ENCODE results near the gene NOS1AP. TPM values are rescaled to one million over a fixed set of nuclear protein-coding genes. Genes with fewer than 3 reads are reported as not detected.

Gene NOS1AP
- polyA plus RNA-seq, 1 of the 3 experiments (the other 2 are of a cell fraction), result 0.03 TPM

DNA sequence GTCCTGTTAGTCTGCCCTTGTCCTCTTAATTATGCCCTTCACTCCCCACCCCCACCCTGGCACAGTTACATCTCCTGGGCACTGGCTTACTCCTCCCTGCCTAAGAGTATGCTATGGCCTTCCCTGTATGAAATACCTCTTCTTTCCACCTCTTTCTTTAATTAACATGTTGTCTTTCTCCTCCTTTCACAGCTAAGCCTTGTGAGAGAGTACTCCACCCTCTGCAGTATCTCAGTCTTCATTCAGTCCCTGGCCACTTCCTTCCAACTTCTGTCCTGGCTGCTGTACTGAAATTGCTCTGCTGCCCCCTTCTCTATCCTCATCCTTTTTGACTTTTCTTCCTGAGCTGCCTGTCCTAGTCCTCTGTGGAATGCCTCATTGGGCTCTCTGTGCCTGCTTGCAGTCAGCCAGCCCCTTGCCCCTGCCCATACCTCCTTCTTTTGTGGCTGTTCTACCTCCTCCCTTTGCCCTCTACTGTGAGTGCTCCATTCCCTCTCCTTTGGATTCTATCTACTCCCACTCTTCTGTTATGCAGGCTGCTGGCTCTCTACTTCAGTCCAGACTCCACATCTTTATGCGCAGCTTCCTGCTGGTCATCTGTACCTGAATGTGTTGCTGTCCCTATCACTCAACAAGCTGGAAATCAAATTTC is 8.3 kb downstream of the NOS1AP start:
- Histone ChIP-seq H3K27me3 (ENCODE audit: insufficient read depth) (peaks cover 4% of the 10 kb centered on the region; the same call in 1 of the 2 replicates), H3K27ac (ENCODE audit: low read depth in 2 of 2, low read length in 1 of 2) (no peak overlapping the region), H3K4me3 (ENCODE audit: low read depth in 2 of 2, low read length in 1 of 2) (no peak overlapping the region), H3K4me2 (no peak overlapping the region), H3F3A (replicated peaks; ENCODE audit: insufficient read depth) (no peaks in the 10 kb centered on the region), H3K4me1 (ENCODE audit: control insufficient read depth in 1 of 2, insufficient read depth in 2 of 2, low read depth in 1 of 2, low read length in 1 of 2) (peaks cover 6 to 11% of the 10 kb centered on the region in 2 experiments; a peak in 3 of 4 replicates), H4K20me1 (ENCODE audit: insufficient read depth) (no peaks in the 10 kb centered on the region), H3K36me3 (replicated peaks in 1 of 2; ENCODE audit: control insufficient read depth in 1 of 2, insufficient read depth in 2 of 2, low read length in 1 of 2) (no peaks in the 10 kb centered on the region), H3K9me3 (no peaks in the 10 kb centered on the region), H3K79me2 (ENCODE audit: insufficient read depth) (no peaks in the 10 kb centered on the region), H3K9ac (no peak overlapping the region), H2AFZ (ENCODE audit: low read depth) (no peak overlapping the region), H3K9me2 (no peaks in the 10 kb centered on the region)
- ChIA-PET POLR2A (no interaction called here), CTCF (no interaction called here)
- TF ChIP-seq, protein P1, sequence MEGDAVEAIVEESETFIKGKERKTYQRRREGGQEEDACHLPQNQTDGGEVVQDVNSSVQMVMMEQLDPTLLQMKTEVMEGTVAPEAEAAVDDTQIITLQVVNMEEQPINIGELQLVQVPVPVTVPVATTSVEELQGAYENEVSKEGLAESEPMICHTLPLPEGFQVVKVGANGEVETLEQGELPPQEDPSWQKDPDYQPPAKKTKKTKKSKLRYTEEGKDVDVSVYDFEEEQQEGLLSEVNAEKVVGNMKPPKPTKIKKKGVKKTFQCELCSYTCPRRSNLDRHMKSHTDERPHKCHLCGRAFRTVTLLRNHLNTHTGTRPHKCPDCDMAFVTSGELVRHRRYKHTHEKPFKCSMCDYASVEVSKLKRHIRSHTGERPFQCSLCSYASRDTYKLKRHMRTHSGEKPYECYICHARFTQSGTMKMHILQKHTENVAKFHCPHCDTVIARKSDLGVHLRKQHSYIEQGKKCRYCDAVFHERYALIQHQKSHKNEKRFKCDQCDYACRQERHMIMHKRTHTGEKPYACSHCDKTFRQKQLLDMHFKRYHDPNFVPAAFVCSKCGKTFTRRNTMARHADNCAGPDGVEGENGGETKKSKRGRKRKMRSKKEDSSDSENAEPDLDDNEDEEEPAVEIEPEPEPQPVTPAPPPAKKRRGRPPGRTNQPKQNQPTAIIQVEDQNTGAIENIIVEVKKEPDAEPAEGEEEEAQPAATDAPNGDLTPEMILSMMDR (IDR thresholded peaks at IDR 0.05), result no peak
- TF ChIP-seq USF2 (IDR thresholded peaks at IDR 0.05; ENCODE audit: borderline replicate concordance, low read depth, low read length) (no peak), YY1 (IDR thresholded peaks at IDR 0.05; ENCODE audit: low read depth) (no peak), FOXM1 (IDR thresholded peaks at IDR 0.05; ENCODE audit: low read depth) (no peak)
- 100% methylated on average over 1 of the region's 1 CpG for WGBS (ENCODE audit: low lambda C conversion rate)
- no peak for DNase-seq

- WGBS (ENCODE audit: low lambda C conversion rate), result 10% methylated on average over 1 of the region's 1 CpG
- Histone ChIP-seq H3F3A (replicated peaks; ENCODE audit: insufficient read depth) (no peaks in the 10 kb centered on the region), H3K4me2 (no peak overlapping the region), H3K9me2 (no peaks in the 10 kb centered on the region), H3K27me3 (ENCODE audit: insufficient read depth) (no peaks in the 10 kb centered on the region), H3K9ac (no peak overlapping the region), H3K4me1 (ENCODE audit: control insufficient read depth in 1 of 2, insufficient read depth in 2 of 2, low read depth in 1 of 2, low read length in 1 of 2) (peaks cover 6 to 11% of the 10 kb centered on the region in 2 experiments; a peak in 3 of 4 replicates), H3K9me3 (no peaks in the 10 kb centered on the region), H3K27ac (ENCODE audit: low read depth in 2 of 2, low read length in 1 of 2) (no peak overlapping the region), H3K79me2 (ENCODE audit: insufficient read depth) (no peaks in the 10 kb centered on the region), H3K36me3 (replicated peaks in 1 of 2; ENCODE audit: control insufficient read depth in 1 of 2, insufficient read depth in 2 of 2, low read length in 1 of 2) (no peaks in the 10 kb centered on the region), H4K20me1 (ENCODE audit: insufficient read depth) (no peaks in the 10 kb centered on the region), H3K4me3 (ENCODE audit: low read depth in 2 of 2, low read length in 1 of 2) (no peak overlapping the region), H2AFZ (ENCODE audit: low read depth) (no peak overlapping the region)
- ChIA-PET POLR2A (no interaction called here), CTCF (no interaction called here)
- no peak for DNase-seq
- TF ChIP-seq GATA2 (CRISPR knock-in tag; IDR thresholded peaks at IDR 0.05) (no peak), FOXM1 (IDR thresholded peaks at IDR 0.05; ENCODE audit: low read depth) (no peak), RCOR1 (IDR thresholded peaks at IDR 0.05; ENCODE audit: low read length) (no peak), NFIC (IDR thresholded peaks at IDR 0.05; ENCODE audit: borderline replicate concordance) (no peak), TAF1 (IDR thresholded peaks at IDR 0.05; ENCODE audit: borderline replicate concordance, low read depth, low read length) (no peak), RAD21 (IDR thresholded peaks at IDR 0.05; ENCODE audit: low read length) (no peak), SMC3 (IDR thresholded peaks at IDR 0.05; ENCODE audit: low read depth, low read length) (no peak), RXRA (IDR thresholded peaks at IDR 0.05; ENCODE audit: borderline replicate concordance, low read depth) (no peak), GABPA (IDR thresholded peaks at IDR 0.05; ENCODE audit: low read depth) (no peak), FOXJ3 (CRISPR knock-in tag; IDR thresholded peaks at IDR 0.05) (no peak)
- TF ChIP-seq, protein P2, sequence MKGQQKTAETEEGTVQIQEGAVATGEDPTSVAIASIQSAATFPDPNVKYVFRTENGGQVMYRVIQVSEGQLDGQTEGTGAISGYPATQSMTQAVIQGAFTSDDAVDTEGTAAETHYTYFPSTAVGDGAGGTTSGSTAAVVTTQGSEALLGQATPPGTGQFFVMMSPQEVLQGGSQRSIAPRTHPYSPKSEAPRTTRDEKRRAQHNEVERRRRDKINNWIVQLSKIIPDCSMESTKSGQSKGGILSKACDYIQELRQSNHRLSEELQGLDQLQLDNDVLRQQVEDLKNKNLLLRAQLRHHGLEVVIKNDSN (IDR thresholded peaks at IDR 0.05; ENCODE audit: borderline replicate concordance, low read depth), result no peak
- TF ChIP-seq, protein P1 (IDR thresholded peaks at IDR 0.05), result no peak
- TF ChIP-seq, protein P3, sequence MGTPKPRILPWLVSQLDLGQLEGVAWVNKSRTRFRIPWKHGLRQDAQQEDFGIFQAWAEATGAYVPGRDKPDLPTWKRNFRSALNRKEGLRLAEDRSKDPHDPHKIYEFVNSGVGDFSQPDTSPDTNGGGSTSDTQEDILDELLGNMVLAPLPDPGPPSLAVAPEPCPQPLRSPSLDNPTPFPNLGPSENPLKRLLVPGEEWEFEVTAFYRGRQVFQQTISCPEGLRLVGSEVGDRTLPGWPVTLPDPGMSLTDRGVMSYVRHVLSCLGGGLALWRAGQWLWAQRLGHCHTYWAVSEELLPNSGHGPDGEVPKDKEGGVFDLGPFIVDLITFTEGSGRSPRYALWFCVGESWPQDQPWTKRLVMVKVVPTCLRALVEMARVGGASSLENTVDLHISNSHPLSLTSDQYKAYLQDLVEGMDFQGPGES (IDR thresholded peaks at IDR 0.05; ENCODE audit: low read depth, low read length), result no peak
- TF ChIP-seq, protein P4, sequence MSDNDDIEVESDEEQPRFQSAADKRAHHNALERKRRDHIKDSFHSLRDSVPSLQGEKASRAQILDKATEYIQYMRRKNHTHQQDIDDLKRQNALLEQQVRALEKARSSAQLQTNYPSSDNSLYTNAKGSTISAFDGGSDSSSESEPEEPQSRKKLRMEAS (IDR thresholded peaks at IDR 0.05; ENCODE audit: low read depth), result no peak
Observed at GRCh38 chr1:162079030-162079429, 9.5 kb downstream of the NOS1AP start.

Data from SK-N-SH (cell line).